ENCODE results near the gene CCDC102B.
"Not testable (repeated sequence)": the region's sequence is repeated elsewhere in the genome, so short reads cannot be mapped to it uniquely, and the experiment has no call there.

The CCDC102B gene

GRCh38 chr18:68797871-68798270 is at the start of gene CCDC102B:
CCDC102B (plus strand) TSS chr18:68798080; CDS start chr18:68836764, 38,684 bp downstream.
- intact Hi-C loops (cut with DNase I) = no loop called here
- DNase-seq = no peak

- DNase-seq = no peak
- intact Hi-C loops (cut with DNase I) = no loop called here
These were observed 40.8 kb upstream of the CCDC102B start for GRCh38 chr18:68757126-68757525.

- intact Hi-C loops (cut with DNase I) = no loop called here
These were observed 38.6 kb upstream of the CCDC102B start for GRCh38 chr18:68759308-68759707.

GRCh38 chr18:68763083-68763482 is 34.8 kb upstream of the CCDC102B start:
- DNase-seq = no peak
- intact Hi-C loops (cut with DNase I) = no loop called here

More at GRCh38 chr18:68759308-68759707, 38.6 kb upstream of the CCDC102B start:
- DNase-seq = no peak

GRCh38 chr18:68764016-68764415 is 33.9 kb upstream of the CCDC102B start:
- DNase-seq = no peak
- intact Hi-C loops (cut with DNase I) = no loop called here

- intact Hi-C loops (cut with DNase I) = no loop called here
- DNase-seq = no peak
These were observed 31.4 kb upstream of the CCDC102B start for GRCh38 chr18:68766433-68766832.

GRCh38 chr18:68769461-68769860 is 28.4 kb upstream of the CCDC102B start:
- DNase-seq = no peak
- intact Hi-C loops (cut with DNase I) = no loop called here

- intact Hi-C loops (cut with DNase I) = no loop called here
- no peak for DNase-seq
These were observed 25.6 kb upstream of the CCDC102B start for GRCh38 chr18:68772268-68772667.

GRCh38 chr18:68778280-68778886 is 19.5 kb upstream of the CCDC102B start:
- intact Hi-C loops (cut with DNase I) = no loop called here

GRCh38 chr18:68779169-68779568 is 18.7 kb upstream of the CCDC102B start:
- no peak for DNase-seq
- intact Hi-C loops (cut with DNase I) = no loop called here

More at GRCh38 chr18:68778280-68778886, 19.5 kb upstream of the CCDC102B start:
- DNase-seq = no peak

GRCh38 chr18:68780802-68781635 is 16.9 kb upstream of the CCDC102B start:
- intact Hi-C loops (cut with DNase I) = no loop called here
- no peak for DNase-seq

- intact Hi-C loops (cut with DNase I) = no loop called here
These were observed 14.4 kb upstream of the CCDC102B start for GRCh38 chr18:68783506-68783905.

GRCh38 chr18:68784071-68784470 is 13.8 kb upstream of the CCDC102B start:
- DNase-seq = no peak
- intact Hi-C loops (cut with DNase I) = no loop called here

More at GRCh38 chr18:68783506-68783905, 14.4 kb upstream of the CCDC102B start:
- no peak for DNase-seq

- peak in 1 of 10 donors; percentile 54 for DNase-seq
- intact Hi-C loops (cut with DNase I) = not testable (repeated sequence)
These were observed 7.6 kb upstream of the CCDC102B start for GRCh38 chr18:68790290-68790689.

GRCh38 chr18:68791801-68792200 is 6.1 kb upstream of the CCDC102B start:
- DNase-seq = no peak
- intact Hi-C loops (cut with DNase I) = no loop called here

GRCh38 chr18:68793951-68794350 is 3.9 kb upstream of the CCDC102B start:
- no peak for DNase-seq
- intact Hi-C loops (cut with DNase I) = no loop called here

GRCh38 chr18:68796936-68797690 is 767 bp upstream of the CCDC102B start:
- intact Hi-C loops (cut with DNase I) = no loop called here
- no peak for DNase-seq

- intact Hi-C loops (cut with DNase I) = no loop called here
- DNase-seq = no peak
These were observed 2.2 kb downstream of the CCDC102B start for GRCh38 chr18:68800075-68800474.

GRCh38 chr18:68803356-68803755 is 5.5 kb downstream of the CCDC102B start:
- DNase-seq = peak in 2 of 10 donors; percentile 69 to 76
- intact Hi-C loops (cut with DNase I) = no loop called here

- intact Hi-C loops (cut with DNase I) = no loop called here
- no peak for DNase-seq
These were observed 19.7 kb downstream of the CCDC102B start for GRCh38 chr18:68817584-68817983.

GRCh38 chr18:68818584-68818983 is 20.7 kb downstream of the CCDC102B start:
- DNase-seq = no peak
- intact Hi-C loops (cut with DNase I) = no loop called here

Measured in posterior cingulate gyrus (tissue), 11 donors.